Cardiac fibroblast (primary cell): ENCODE data around the gene CHST15.
A peak's percentile ranks its signal among the peaks of the same experiment; 100 is the strongest.

Source experiments
- DNase-seq, 2 donors: peaks; one replicate each; pipeline versions ENCODE4 v3.0.0 to v3.0.0-alpha.2; 2010; ENCODE audit warnings: low read depth in 2 of 2
- H3K4me3 ChIP-seq, 2 donors: replicated peaks in 1 of 2; 1 replicate in 1 of 2; 2 replicates in 1 of 2; pipeline ENCODE4 v1.5.1; 2011; ENCODE audit warnings: low read depth in 2 of 2, low read length in 2 of 2, mild to moderate bottlenecking in 2 of 2, moderate library complexity in 1 of 2
- CTCF ChIP-seq: IDR thresholded peaks from one replicate; pipeline ENCODE4 v1.5.1; 2011; ENCODE audit warnings: low read depth, mild to moderate bottlenecking, low read length, inconsistent platforms

CHST15 gene

GRCh38 chr10:124056337-124056980, 36.9 kb downstream of the CHST15 start:
- no peak for TF ChIP-seq CTCF
- H3K4me3 ChIP-seq = no peak overlapping the region
- no peak for DNase-seq

GRCh38 chr10:124053971-124054370, 39.4 kb downstream of the CHST15 start:
- peak in 1 of 2 donors; percentile 31 for DNase-seq
- TF ChIP-seq CTCF = no peak
- H3K4me3 ChIP-seq = no peak overlapping the region

- no peak for TF ChIP-seq CTCF
- no peak for DNase-seq
- H3K4me3 ChIP-seq = no peak overlapping the region
Observed at GRCh38 chr10:124052561-124052960, 40.8 kb downstream of the CHST15 start.

- no peak overlapping the region for H3K4me3 ChIP-seq
- no peak for TF ChIP-seq CTCF
- DNase-seq = no peak
Observed at GRCh38 chr10:124050021-124051015, 43.1 kb downstream of the CHST15 start.

- TF ChIP-seq CTCF = no peak
- no peak overlapping the region for H3K4me3 ChIP-seq
- peak in 1 of 2 donors; percentile 12 for DNase-seq
Observed at GRCh38 chr10:124049484-124049883, 43.9 kb downstream of the CHST15 start.

GRCh38 chr10:124048371-124049290, 44.8 kb downstream of the CHST15 start:
- DNase-seq = peak in 1 of 2 donors; percentile 51
- no peak for TF ChIP-seq CTCF
- H3K4me3 ChIP-seq = no peak overlapping the region
